ENCODE data around the gene LRRC1. TPM values are rescaled to one million over a fixed set of nuclear protein-coding genes. Genes with fewer than 3 reads are reported as not detected.
A peak's percentile ranks its signal among the peaks of the same experiment; 100 is the strongest.
"Not testable (repeated sequence)": the region's sequence is repeated elsewhere in the genome, so short reads cannot be mapped to it uniquely, and the experiment has no call there.

LRRC1 gene
- 10 to 100 TPM in 5 of 12 donors, 1 to 10 TPM in 6, not detected in 1; 5.7 to 18.8 (median 9.7) TPM for polyA plus RNA-seq (ENCODE audit: insufficient read length in 12 of 12)
- long read RNA-seq, donor 1, partial matches to known transcripts, result 7 of 9 reads
- long read RNA-seq, donor 1, other reads (novel, unspliced or antisense), result 0 of 9 reads
- long read RNA-seq, donor 2, result 0 reads
- long read RNA-seq, donor 3, result 0 reads
- long read RNA-seq, donor 4, result 0 reads
- long read RNA-seq, donor 5, partial matches to known transcripts, result 0 of 4 reads
- long read RNA-seq, donor 5, other reads (novel, unspliced or antisense), result 0 of 4 reads
- long read RNA-seq, donor 6, result 0 reads
- long read RNA-seq, donor 7, result 0 reads
- long read RNA-seq, donor 8, result 0 reads
- long read RNA-seq, donor 9, partial matches to known transcripts, result 0 of 2 reads
- long read RNA-seq, donor 9, other reads (novel, unspliced or antisense), result 0 of 2 reads
- long read RNA-seq, donor 10, result 0 reads
- long read RNA-seq, donor 11, partial matches to known transcripts, result 0 of 1 reads
- long read RNA-seq, donor 11, other reads (novel, unspliced or antisense), result 0 of 1 reads

DNA sequence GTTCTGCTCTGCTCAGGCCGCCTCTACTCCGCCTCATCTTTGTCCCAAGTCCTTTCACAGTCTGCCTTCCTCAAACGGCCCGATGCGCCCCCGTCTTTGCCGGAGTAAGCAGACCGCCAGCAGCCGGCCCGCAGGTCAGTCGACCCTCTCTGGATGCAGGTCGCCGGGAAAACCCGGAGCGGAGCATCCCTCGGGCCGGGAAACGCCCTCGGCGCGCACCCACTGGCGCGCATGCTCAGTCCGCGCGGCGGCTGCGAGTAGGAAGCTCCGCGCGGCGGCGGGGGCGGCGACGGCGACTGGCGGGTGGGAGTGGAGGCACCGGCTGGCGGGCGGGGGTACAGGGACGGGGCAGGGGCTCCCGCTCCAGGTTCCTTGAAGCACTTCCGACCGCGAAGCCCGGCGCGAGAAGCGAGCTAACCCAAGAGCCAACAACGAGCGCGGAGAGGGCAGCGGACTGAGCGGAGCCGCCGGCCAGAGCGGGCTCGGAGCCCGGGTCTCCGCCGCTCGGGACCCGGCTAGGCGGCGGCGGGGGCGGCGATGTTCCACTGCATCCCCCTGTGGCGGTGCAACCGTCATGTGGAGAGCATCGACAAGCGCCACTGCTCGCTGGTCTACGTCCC, at the start of gene LRRC1:
Gene LRRC1, plus strand, starts transcription at position 286 of the 620 bp plus-strand sequence. Its CDS starts 252 bp downstream, at position 538.
- DNase-seq, result peak; percentile 97

DNA sequence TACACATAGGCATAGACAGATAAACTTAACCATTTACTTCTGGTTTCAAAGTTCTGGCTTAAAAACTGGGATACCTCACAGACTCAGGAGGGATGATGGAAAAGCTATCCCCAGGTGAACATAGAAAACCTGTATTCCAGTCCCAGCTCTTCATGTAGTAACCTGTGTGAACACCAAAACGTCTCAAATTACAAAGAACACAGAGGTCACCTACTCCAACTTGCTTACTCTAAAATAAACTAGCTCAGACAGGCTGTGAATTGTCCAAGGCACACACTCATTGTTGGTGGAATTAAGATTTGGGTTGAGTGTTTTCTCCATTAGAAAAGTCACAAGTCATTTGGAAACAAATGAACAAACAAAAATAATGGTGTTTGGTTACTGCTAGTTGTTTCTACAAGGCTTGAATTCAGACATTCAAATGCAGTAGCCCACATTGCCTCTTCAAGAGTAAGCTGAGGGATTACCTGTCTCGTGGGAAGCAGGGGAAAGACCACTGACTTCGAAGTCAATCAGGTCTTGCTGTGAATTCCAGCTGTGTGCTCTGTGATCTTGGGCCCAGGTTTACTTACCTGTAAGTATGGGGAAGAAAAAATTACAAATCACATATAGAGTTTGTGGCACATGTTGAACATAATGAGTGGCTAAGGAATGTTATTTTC, 48.2 kb upstream of the LRRC1 start:
- DNase-seq, result no peak

DNA sequence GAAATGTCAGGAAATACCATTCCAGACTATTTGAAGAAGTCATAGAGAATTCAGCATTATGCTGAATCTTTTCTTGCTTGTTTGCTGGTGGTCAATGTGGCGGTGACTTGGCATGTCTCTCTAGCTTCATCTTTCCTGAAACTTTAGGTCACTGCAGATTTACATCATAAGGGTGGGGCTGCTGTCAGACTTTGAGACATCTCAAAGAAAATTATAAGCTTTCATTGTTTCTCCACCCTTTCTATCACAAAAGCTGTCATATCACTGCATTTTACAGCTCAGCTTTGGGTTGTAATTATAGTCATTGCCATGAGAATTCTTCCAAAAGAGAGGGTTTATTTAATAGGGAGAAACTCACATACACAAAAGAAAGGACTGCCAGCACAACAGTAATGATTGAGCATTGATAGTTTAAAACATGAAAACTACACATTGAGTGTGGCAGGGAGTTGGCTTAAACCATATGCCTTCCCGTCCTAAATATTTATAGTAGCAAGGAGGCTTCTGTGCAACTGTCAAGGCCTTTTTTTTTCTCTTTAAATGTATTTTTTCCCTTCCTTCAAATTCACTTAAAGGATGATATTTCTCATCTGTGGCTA, 44.7 kb upstream of the LRRC1 start:
- DNase-seq, result no peak

DNA sequence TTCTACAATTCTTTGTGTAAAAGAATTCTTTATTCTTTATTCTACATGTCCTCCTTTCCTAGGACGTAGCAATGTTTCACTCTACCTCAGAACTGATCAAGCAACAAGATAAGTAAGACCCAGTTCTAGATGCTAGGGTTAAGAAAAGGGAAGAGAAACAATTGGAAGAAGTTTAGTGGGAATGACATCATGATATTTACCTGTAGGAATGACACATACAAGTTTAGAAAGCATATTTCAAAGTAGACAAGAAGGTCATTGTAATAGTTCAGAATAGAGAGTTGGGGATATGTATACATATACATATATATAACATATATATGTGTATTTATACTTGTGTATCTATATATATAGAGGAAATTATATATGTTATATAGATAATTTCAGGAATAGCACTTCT, 43.4 kb upstream of the LRRC1 start:
- DNase-seq, result no peak

DNA sequence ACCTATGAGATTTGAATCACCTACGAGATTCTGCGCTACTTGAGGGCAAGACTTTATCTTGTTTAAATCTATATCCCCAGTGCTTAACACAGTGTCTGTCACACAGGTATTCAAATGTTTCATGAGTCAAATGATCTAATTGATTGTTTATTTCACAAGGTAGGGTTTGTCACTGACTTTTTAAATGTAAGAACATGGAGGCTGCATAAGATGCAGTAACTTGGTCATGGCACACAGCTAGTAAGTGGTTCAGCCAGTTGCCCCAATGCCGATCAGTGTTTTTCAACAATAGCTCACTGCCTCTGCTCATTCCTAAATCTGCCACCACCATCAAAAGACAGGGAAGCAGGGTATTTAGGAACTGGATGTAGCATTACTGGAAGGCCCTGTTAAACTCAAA, 42.4 kb upstream of the LRRC1 start:
- no peak for DNase-seq

DNA sequence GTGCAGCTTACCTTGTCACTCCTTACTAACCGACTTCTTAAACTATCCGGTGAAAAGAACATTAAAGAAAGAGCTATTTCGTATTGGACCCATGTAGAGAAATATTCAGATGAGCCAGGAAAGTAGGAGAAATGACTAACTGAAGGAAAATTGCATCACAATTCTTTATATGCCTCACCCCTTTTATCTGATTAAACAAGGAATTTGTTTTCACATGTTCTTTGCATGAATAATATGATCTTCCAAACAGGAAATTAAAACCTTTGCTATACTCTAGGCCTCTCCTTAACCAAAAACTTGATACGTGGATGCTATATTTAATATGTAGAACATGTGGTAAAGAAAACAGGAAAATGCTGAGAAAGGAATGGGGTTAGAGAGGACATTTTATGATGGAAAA, 41.9 kb upstream of the LRRC1 start:
- no peak for DNase-seq

DNA sequence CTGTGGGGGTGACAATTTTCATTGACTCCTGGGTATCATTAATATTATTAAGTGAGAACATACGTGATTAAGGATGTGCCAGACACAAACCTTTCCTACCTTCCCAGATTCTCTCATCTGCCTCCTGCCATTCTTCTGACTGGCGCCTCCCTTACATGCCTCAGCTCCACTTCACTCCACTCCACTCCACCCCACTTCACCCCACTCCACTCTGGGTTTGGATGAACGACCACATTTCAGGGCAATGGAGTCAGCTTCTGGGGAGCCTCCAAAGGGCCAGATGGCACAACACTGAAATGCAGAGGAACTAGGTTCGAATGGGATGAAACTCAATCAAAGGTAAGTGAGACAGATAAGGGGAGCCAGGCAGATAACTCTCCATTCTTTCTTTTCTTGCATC, 40.5 kb upstream of the LRRC1 start:
- DNase-seq, result no peak

DNA sequence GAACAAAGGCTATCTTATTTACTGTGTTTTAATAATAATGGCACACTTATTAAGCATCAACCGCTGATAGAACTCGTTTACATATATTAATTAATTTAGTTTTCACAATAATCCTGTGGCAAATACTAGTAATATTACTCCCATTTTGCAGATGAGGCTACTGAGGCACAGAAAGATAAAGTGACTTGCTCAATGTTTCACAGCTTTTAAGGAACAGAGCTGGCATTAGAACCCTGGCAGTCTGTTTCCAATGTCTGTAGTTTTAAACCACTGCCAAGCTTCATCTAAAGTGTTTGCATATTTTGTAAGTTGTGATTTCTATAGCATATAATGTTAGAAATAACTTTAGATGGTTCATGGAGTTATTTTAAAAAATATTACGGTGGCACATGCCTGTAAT, 38.4 kb upstream of the LRRC1 start:
- no peak for DNase-seq

DNA sequence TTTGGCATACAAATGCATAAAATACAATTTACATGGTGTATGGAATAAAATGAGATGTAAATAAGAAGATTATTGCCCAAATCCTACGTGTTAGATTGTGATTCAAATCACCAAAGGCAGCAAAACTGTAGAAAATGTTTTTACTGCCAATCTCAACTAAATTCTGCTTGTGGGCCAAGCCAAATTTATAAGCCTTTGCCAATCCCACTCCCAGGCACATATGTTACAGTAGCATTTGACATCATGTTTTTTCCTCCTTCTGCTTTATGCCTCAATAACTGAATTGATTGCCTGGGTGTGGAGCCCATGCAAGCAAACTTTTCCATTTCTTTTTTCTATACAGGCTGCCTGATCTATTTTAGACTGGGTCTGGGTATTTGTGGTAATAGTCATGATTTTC, 36.3 kb upstream of the LRRC1 start:
- peak; percentile 2 for DNase-seq

DNA sequence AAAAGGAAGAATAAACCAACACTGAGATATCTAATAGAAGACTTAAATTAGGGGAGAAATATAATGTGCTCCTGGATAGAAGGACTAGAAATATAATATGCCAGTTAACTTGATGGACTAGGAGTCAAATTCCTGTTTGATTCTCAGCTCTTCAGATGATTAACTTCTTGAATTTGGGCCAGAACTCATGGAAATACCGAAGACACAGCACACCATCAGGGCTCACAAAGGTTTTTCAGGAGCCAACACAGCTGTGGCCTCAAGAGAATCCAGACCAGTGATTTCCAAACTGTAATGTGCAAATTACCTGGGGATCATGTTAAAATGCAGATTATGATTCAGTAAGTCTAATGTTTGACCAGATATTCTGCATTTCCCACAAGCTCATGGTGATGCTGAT, 33.8 kb upstream of the LRRC1 start:
- peak; percentile 2 for DNase-seq

DNA sequence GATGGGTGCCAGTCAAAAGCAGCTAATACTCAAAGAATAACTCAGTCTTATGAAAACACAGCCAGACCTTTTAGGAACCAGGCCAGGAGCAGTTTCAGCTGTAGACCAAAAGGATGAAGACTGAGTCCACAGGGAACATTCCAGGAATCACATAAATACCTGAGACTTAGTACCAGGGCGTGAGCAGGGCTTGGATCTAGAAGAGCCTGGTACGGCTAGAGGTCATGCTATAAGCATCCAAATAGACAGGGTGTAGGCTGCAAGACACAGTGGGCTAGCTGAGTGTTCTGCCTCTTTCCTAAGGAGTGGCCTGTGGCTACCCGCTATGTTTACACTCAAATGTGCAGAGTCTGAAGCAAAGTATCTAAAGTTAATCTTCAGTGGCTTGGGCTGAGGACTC, 29.5 kb upstream of the LRRC1 start:
- DNase-seq, result no peak

DNA sequence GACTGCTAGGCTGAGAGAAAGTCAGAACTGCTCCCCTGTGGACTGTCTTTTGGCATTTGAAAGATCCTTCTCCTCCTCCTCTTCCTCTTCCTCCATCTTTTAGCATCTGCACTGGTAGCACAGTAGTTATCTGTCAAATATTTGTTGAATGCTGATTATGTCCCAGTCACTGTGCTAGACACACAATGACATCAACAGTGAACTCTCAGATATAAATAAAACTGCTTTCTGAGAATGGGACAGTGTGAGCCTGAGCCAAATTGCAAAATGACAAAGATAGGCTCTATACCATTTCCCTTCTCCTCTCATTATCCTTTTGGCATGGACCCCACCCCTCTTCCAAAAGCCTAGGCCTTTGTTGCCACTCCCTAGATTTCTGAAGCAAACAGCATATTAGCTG, 27.9 kb upstream of the LRRC1 start:
- no peak for DNase-seq

DNA sequence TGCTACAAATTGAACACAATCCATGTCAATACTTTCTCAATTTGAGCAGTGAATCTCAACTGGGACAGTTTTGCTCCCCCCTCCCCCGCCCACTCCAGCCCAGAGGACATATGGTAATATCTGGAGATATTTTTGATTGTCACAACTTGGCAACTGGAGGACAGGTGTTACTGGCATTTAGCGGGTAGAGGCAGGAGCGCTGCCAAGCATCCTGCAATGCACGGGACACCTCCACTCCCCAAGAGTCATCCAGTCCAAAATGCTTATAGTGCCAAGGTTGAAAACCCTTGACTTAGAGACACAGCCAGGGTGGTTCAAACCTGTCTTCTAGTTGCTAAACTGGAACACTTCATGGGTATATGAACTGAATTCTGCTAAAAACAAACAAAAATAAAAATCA, 26.9 kb upstream of the LRRC1 start:
- DNase-seq, result no peak

DNA sequence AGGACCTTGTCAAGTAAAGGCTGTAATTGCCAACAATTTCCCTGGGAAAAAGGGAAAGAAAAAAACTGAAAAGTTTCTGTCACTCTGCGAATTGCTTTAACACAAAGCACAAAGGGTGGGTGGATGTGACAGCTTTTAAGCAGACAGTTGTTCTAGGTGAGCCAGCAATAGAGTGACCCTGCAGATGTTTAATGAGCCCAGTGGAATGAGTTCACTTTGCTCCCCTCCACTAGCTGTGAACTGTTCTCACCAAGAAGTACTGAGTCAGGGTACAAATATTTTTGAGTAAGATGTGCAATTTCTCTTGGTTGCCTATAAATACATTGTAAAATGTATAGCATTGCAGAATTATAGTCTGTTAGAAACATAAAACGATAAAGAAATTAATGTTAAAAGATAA, 26.2 kb upstream of the LRRC1 start:
- no peak for DNase-seq

DNA sequence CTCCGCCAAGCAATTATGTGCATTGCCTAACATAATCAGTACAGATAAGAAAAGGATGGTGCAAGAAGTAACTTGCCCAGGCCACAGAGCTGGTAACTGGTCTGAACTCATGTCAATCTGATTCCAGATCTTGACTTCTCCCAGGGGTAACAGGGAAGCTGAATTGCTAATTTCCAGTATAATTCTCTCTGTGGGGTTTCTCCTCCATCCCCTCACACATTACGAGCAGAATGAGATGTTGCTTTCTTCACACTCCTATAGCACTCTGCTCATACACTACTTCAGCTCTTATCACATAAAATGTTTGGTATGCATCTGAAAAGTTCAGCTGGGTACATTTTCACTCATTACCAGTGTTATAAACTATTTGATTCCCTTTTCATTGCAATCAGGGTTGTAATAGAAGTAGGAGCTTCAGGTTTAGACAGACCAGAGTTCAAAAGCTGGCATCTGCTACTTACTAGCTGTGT, 24.0 kb upstream of the LRRC1 start:
- no peak for DNase-seq

DNA sequence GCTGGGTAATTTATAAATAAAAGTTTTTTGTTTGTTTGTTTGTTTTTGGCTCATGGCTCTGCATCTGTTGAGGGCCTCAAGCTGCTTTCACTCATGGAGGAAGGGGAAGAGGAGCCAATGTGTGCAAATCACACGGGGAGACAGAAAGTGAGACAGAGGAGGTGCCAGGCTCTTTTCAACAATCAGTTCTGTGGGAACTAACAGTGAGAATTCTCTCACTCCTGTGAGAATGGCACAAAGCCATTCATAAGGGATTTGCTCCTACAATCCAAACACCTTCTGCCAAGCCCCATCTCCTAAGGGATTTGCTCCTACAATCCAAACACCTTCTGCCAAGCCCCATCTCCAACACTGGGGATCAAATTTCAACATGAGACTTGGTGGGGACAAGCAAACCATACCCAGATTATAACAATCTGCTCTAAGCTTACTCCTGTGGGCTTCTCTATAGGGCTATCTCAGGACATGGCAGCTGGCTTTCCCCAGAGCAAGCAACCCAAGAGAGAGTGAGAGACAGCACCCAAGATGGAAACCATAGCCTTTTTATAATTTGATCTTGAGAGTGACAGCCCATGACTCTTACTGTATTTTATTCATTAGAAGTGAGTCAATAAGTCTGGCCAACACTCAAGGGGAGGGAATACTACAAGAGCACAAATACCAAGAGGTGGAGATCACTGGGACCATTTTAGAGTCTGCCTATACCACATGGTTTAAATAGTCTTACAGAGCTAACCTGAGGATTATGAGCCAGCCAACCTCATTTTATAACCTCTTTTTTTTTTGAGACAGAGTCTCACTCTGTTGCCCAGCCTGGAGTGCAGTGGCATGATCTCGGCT, 22.8 kb upstream of the LRRC1 start:
- no peak for DNase-seq

DNA sequence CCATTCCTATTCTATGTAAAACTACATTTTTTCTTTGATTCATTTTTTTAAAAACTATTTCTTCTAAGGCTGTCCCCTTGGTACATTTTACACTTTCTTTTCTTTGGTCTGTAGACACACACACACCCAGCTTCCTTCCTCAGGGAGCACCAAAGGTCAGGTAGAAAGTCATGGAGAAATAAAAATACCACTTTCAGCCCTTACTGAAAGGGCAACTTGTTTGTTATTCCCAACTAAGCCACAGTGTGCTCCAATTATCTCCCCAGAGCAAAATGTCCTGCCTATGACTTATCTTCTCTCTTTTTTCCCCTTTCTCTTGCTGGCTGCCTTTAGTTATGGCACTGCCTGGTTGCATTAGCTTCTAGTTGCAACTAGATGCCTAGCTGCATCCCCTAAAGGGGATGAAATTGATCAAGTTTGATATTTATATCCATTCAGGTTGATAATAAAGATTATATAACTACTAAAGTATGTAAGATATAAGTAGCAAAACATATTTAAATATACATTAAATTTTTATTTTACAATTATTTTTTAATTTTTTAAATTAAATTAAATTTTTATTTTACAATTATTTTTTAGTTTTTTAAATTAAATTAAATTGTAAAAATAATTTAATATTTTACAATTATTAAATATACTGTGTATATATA, 21.6 kb upstream of the LRRC1 start:
- DNase-seq, result no peak

DNA sequence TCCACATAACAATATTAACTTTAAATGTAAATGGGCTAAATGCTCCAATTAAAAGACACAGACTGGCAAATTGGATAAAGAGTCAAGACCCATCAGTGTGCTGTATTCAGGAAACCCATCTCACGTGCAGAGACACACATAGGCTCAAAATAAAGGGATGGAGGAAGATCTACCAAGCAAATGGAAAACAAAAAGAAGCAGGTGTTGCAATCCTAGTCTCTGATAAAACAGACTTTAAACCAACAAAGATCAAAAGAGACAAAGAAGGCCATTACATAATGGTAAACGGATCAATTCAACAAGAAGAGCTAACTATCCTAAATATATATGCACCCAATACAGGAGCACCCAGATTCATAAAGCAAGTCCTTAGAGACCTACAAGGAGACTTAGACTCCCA, 18.7 kb upstream of the LRRC1 start:
- not testable (repeated sequence) for DNase-seq

DNA sequence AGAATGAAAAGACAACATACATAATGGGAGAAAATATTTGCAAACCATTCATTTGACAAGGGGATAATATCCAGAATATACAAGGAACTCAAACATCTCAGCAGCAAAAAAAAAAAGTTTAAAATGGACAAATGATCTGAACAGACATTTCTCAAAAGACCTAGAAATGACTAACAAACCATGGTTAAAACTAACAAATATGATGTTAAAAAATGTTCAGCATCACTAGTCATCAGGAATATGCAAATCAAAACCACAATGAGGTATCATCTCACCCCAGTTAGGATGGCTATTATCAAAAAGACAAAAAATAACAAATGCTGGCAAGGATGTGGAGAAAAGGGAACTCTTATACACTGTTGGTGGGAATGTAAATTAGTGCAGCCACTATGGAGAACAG, 9.8 kb upstream of the LRRC1 start:
- DNase-seq, result not testable (repeated sequence)

DNA sequence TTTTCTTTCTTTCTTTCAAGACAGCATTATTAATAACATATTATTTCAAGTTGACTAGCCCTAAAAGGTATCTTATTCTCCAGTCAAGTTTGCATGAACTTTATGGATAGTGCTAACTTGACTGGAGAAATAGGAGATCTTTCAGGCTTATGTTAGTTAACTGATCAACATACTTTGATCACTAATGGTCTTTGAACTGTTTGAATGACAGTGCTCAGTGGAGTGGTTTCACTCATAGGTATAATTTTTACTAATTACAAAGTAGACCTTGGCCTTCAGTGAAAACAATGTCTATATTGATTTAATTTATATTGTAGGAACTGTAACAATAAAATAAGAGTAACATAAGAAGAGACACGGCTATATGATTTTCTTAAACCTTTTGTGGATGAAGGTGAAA, 8.0 kb upstream of the LRRC1 start:
- DNase-seq, result no peak

DNA sequence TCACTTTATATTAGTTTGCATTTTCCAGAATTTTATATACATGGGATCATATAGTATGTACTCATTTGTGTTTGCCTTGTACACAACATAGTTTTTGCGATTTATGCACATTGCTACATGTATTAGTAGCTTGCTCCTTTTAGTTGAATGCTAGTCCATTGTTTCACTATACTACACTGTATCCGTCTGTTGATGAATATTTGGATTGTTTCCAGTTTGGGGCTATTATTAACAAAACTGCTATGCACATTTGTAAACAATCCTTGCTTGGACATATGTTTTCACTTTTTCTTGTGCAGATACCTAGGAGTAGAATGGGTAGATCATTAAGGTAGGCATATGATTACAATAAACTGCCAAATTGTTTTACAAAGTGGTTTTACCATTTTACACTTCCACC, 3.9 kb upstream of the LRRC1 start:
- DNase-seq, result no peak
